ENCODE measurements around the gene CTF1. TPM values are rescaled to one million over a fixed set of nuclear protein-coding genes. Genes with fewer than 3 reads are reported as not detected.

CTF1 gene
- total and polyA plus RNA-seq, 2 donors (not counting 1 experiment from before 2014, with no cell fraction given) = 0.78 to 0.81 TPM

DNA sequence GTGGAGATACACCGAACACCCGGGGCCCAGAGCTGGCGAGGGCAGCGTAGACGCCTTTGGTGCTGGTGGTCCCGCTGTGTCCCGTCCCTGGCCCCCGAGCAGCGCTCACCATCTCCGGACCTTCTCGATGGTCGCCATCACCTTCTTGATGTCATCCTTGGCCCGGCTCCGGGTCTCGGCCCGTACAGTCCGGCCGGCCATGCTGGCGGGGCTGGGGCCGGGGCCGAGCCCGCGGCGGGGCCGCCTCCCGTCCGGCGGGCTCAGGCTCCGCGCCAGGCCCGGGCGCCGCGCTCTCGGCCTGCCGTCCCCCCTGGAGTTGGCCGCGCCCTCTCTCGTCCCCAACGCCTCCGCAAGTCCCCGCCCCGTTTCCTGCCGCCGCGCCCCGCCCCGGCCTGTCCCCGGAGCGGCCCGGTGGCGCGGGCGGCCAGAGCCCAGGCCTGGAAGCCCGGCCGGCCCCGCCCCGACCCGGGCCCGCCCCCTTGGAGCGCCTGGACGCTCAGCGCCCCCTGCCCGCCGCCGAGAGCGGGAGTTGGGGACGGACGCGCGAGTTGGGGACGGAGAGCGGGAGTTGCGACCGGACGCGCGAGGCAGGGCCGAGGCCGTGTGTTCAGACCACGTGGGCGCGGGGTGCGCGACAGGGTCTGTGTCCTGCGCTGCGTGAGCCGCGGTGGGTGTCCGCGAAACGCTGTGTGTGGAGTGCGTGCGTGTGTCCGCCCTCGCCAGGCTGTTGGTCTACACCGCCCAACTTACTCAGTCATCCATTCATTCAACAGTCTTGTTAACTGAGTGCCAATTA lies 2.5 kb upstream of the CTF1 start, which contains the start of gene BCL7C:
TSS of gene BCL7C (minus strand) at position 334 of the 796 bp plus-strand sequence. CDS start at position 201, 133 bp downstream.
- H2AFZ ChIP-seq (ENCODE audit: insufficient read depth, low read depth, low read length, poor library complexity, severe bottlenecking) = peak within 1 kb of the TSS; percentile 85
- peak within 1 kb of the TSS; percentile 63 to 79 for H3K27ac ChIP-seq (ENCODE audit: low read length in 2 of 2)
- H3K27ac Mint-ChIP-seq = peak within 1 kb of the TSS; percentile 93
- peaks cover 0 to 5% of the 10 kb centered on the region in 2 experiments for H3K36me3 ChIP-seq (replicated peaks in 1 of 2; ENCODE audit: control extremely low read depth in 1 of 2, control insufficient read depth in 1 of 2, extremely low read depth in 1 of 2, insufficient read depth in 2 of 2, low read length in 1 of 2)
- peak within 1 kb of the TSS; percentile 89 for H3K9ac ChIP-seq (ENCODE audit: low read length)
- H3K4me3 Mint-ChIP-seq = peak within 1 kb of the TSS; percentile 91
- POLR2A ChIA-PET = interaction anchor here (1.4 kb wide), 1 partner anchor 19 kb away, joined by 3 read pairs; no protein-coding TSS in a partner anchor
- peaks cover 48% of the 10 kb centered on the region for H3K4me1 Mint-ChIP-seq
- H3K27me3 ChIP-seq (replicated peaks in 1 of 4; ENCODE audit: control extremely low read depth in 1 of 4, control insufficient read depth in 3 of 4, insufficient read depth in 4 of 4, low read length in 3 of 4) = no peaks in the 10 kb centered on the region
- WGBS (ENCODE audit: insufficient coverage) = under 1% methylated on average over 97 of the region's 97 CpGs
- H3K4me2 ChIP-seq (replicated peaks; ENCODE audit: low read depth, low read length, poor library complexity, severe bottlenecking) = peak within 1 kb of the TSS; percentile 84
- H3K27me3 Mint-ChIP-seq = no peaks in the 10 kb centered on the region
- TF ChIP-seq EZH2 (IDR thresholded peaks at IDR 0.05; ENCODE audit: borderline replicate concordance, insufficient read depth, low read depth, low read length, poor library complexity, severe bottlenecking) = no peak
- TF ChIP-seq, protein P1, sequence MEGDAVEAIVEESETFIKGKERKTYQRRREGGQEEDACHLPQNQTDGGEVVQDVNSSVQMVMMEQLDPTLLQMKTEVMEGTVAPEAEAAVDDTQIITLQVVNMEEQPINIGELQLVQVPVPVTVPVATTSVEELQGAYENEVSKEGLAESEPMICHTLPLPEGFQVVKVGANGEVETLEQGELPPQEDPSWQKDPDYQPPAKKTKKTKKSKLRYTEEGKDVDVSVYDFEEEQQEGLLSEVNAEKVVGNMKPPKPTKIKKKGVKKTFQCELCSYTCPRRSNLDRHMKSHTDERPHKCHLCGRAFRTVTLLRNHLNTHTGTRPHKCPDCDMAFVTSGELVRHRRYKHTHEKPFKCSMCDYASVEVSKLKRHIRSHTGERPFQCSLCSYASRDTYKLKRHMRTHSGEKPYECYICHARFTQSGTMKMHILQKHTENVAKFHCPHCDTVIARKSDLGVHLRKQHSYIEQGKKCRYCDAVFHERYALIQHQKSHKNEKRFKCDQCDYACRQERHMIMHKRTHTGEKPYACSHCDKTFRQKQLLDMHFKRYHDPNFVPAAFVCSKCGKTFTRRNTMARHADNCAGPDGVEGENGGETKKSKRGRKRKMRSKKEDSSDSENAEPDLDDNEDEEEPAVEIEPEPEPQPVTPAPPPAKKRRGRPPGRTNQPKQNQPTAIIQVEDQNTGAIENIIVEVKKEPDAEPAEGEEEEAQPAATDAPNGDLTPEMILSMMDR (IDR thresholded peaks at IDR 0.05) = no peak
- H3K4me1 ChIP-seq (ENCODE audit: control insufficient read depth in 2 of 2, insufficient read depth in 2 of 2, low read length in 2 of 2) = peaks cover 32 to 43% of the 10 kb centered on the region in 2 donors
- peaks cover 8% of the 10 kb centered on the region for H4K20me1 ChIP-seq (ENCODE audit: control insufficient read depth, insufficient read depth, low read length, poor library complexity, severe bottlenecking)
- H3K9me3 Mint-ChIP-seq (ENCODE audit: insufficient read depth) = no peaks in the 10 kb centered on the region
- ATAC-seq (ENCODE audit: low read depth) (peak; percentile 80), DNase-seq (peak; percentile 85)
- peak within 1 kb of the TSS; percentile 11 to 72 (median 65) for H3K4me3 ChIP-seq (ENCODE audit: control extremely low read depth in 1 of 5, extremely low read depth in 1 of 5, insufficient read depth in 1 of 5, low read depth in 2 of 5, low read length in 4 of 5)
- intact Hi-C loops (cut with micrococcal nuclease) = no loop called here
- CTCF ChIA-PET = interaction anchor here (0.6 to 3.2 kb wide), 4 partner anchors 8 to 78 kb away, joined by 3 to 15 read pairs (median 8); no protein-coding TSS in a partner anchor
- H3K79me2 ChIP-seq (ENCODE audit: control insufficient read depth, insufficient read depth, low read length) = peaks cover 17% of the 10 kb centered on the region
- H3K9me3 ChIP-seq (ENCODE audit: control extremely low read depth in 1 of 3, control insufficient read depth in 2 of 3, insufficient read depth in 1 of 3, low read length in 2 of 3) = peaks cover 0 to 2% (median 0%) of the 10 kb centered on the region in 3 donors
